Uterus (tissue), 4 donors: Measurements from ENCODE around the gene TMEM203. TPM values are rescaled to one million over a fixed set of nuclear protein-coding genes. Genes with fewer than 3 reads are reported as not detected.

Experiments
- DNase-seq, 2 donors: peaks; one replicate each; pipeline ENCODE4 v3.0.0-alpha.2; 2019 to 2020
- H3K27ac ChIP-seq, 2 donors: fragments of 200-600 bp; sonication (generic); 1 replicate in 1 of 2; 2 replicates in 1 of 2; pipeline ENCODE4 v1.5.1; 2016 to 2018
- H3K27me3 ChIP-seq, 2 donors: fragments of 200-600 bp; sonication (generic); one replicate each; pipeline ENCODE4 v1.5.1; 2018 to 2019; ENCODE audit warnings: control low read depth in 1 of 2
- H3K36me3 ChIP-seq, 2 donors: fragments of 200-600 bp; sonication (generic); one replicate each; pipeline ENCODE4 v1.5.1; 2019; ENCODE audit warnings: control low read depth in 1 of 2
- H3K4me1 ChIP-seq, 2 donors: fragments of 200-600 bp; sonication (generic); one replicate each; pipeline ENCODE4 v1.5.1; 2018 to 2019; ENCODE audit warnings: control low read depth in 1 of 2
- H3K4me3 ChIP-seq, 2 donors: fragments of 200-600 bp; sonication (generic); 1 replicate in 1 of 2; 2 replicates in 1 of 2; pipeline ENCODE4 v1.5.1; 2018 to 2019; ENCODE audit warnings: mild to moderate bottlenecking in 1 of 2
- H3K9me3 ChIP-seq, 2 donors: fragments of 200-600 bp; sonication (generic); one replicate each; pipeline ENCODE4 v1.5.1; 2019; ENCODE audit warnings: control low read depth in 1 of 2
- POLR2A ChIP-seq, 2 donors: fragments of 450-650 bp; IDR thresholded peaks; one replicate each; pipeline ENCODE4 v1.6.1; 2016; ENCODE audit warnings: antibody characterized with exemption in 2 of 2, mild to moderate bottlenecking in 1 of 2, moderate library complexity in 1 of 2
- intact Hi-C: fragments of 100-400 bp; cut with DNase I; formaldehyde crosslinking; loops from one replicate; pipeline ENCODE4 v1.15.1; 2023; ENCODE audit warnings: low total_unique reads
- total RNA-seq, 4 donors: library from RNA; depleted of rRNA in 3 of 4; stranded (reverse); fragments of >200 nt in 3 of 4; gene quantifications; one replicate each; pipeline versions ENCODE4 v1.1.0 to v1.2.4, GENCODE V29; 2014 to 2023
- TF ChIP-seq, protein P1 (sequence below), 4 experiments: fragments of 200-600 bp in 2 of 4; fragments of 450-650 bp in 2 of 4; sonication (generic) in 2 of 4; IDR thresholded peaks; one replicate each; pipeline ENCODE4 v1.5.1; 2016 to 2019; ENCODE audit warnings: antibody characterized with exemption in 4 of 4, mild to moderate bottlenecking in 2 of 4, moderate library complexity in 1 of 4
- donor health status: DM: yes; HTN: yes; CAD: no.

Gene TMEM203
- total RNA-seq, 4 donors from 2014 or later, result 33.2 to 53.3 (median 38.7) TPM

DNA sequence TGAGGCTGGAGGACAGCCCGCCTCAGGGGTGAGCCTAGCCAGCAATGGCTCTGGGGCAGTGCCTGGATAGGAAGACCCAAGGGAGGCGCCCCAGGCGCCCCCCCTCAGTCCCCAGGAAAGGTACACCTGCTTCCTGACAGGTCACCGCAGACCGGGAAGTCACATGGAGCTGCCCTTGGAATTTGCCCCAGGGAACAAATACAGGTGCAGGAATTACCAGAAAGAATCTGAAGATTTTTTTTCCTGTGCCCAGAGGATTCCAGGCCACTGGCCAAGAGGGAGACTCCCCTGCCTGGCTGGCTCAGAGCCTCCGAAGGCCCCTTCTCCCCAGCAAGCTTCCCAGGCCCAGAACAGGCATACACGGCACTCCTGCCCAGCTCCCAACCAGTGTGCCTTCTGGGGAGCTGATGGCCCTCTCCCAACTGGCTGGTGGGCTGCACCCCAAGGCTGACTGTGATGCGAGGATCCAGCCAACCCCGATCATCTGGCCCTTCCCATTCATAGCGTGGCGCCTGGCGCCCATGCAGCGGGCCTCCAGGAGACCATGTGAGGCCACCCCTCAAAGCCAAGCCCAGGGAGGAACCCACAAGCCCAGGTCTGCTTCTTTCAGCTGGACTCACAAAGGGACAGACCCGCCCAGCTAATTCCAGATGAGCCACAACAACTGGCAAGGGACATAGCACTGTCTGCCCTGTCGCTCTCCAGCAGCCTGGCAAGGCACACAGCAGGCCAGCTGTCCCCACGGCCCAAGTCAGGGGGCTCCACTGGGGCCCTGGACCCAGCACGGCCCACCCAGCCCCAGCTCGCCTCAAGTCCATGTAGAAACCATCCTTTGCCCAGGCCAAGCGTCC lies 7.2 kb downstream of the TMEM203 start:
- TF ChIP-seq POLR2A (IDR thresholded peaks at IDR 0.05), result no peak
- TF ChIP-seq, protein P1, sequence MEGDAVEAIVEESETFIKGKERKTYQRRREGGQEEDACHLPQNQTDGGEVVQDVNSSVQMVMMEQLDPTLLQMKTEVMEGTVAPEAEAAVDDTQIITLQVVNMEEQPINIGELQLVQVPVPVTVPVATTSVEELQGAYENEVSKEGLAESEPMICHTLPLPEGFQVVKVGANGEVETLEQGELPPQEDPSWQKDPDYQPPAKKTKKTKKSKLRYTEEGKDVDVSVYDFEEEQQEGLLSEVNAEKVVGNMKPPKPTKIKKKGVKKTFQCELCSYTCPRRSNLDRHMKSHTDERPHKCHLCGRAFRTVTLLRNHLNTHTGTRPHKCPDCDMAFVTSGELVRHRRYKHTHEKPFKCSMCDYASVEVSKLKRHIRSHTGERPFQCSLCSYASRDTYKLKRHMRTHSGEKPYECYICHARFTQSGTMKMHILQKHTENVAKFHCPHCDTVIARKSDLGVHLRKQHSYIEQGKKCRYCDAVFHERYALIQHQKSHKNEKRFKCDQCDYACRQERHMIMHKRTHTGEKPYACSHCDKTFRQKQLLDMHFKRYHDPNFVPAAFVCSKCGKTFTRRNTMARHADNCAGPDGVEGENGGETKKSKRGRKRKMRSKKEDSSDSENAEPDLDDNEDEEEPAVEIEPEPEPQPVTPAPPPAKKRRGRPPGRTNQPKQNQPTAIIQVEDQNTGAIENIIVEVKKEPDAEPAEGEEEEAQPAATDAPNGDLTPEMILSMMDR (IDR thresholded peaks at IDR 0.05), result no peak
- H3K9me3 ChIP-seq, result no peaks in the 10 kb centered on the region
- no peaks in the 10 kb centered on the region for H3K27me3 ChIP-seq
- H3K4me3 ChIP-seq, result no peak overlapping the region
- intact Hi-C loops, result no loop called here
- H3K36me3 ChIP-seq, result no peaks in the 10 kb centered on the region
- H3K4me1 ChIP-seq, result peaks cover 8 to 17% of the 10 kb centered on the region in 2 donors
- H3K27ac ChIP-seq, result no peak overlapping the region
- DNase-seq, result no peak

DNA sequence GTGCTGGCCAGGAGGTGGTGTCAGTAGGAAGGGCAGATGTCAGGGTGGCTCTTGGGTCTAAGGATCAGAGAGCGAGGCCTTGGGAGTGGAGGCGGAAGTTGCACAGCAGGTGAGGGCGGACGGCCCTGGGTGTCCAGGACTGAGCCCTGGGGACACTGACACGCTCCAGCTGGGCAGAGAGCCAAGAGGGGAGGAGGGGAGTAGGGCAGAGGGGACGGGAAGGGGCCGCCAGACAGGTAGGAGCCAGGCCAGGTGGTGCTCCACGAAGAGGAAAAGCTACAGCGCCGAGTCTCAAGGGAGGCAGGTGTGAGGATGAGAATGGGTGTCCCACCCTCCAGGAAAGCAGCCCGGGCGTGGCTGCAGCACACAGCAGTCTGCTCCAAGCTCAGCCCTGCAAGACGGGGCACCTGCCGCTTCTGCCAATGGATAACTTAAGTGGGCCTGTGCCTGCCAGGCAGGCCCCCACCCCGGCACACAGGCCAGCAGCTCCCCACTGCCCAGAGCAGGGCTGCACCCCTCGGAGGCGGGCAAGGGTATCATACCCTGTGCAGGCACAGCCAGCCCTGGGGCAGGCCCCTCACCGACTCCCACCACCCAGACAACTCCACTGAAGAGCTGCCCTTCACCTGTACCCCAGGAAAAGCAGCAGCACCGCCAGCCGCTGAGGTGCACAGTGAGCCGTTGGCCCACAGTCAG lies 9.8 kb downstream of the TMEM203 start:
- H3K27ac ChIP-seq, result no peak overlapping the region

DNA sequence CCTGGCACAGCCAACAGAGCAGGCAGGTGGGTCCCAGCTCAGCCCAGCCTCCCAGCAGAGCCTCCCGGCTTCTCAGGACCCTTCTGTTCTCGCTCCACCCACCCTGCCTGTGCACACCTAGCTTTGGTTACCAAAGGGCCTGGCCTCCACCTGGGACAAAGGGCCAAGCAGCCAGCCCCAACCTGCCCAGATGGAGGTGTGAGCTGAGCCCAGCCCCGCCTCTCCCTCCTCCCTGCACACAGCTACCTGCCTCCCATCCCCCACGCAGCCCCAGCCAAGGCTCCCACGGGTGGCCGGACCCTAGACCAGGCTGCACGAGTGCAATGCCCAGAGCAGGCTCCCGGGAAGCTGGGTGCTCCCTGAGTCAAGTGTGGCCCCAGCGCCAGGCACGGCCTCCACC lies 10.5 kb downstream of the TMEM203 start:
- intact Hi-C loops, result no loop called here
- H3K4me1 ChIP-seq, result peaks cover 8 to 19% of the 10 kb centered on the region in 2 donors
- H3K9me3 ChIP-seq, result no peaks in the 10 kb centered on the region
- no peak for DNase-seq
- no peak for TF ChIP-seq POLR2A (IDR thresholded peaks at IDR 0.05)
- TF ChIP-seq, protein P1 (IDR thresholded peaks at IDR 0.05), result no peak
- H3K27ac ChIP-seq, result no peak overlapping the region
- H3K36me3 ChIP-seq, result no peaks in the 10 kb centered on the region
- no peak overlapping the region for H3K4me3 ChIP-seq
- H3K27me3 ChIP-seq, result no peaks in the 10 kb centered on the region

More for the DNA sequence above, 9.8 kb downstream of the TMEM203 start:
- Histone ChIP-seq H3K9me3 (no peaks in the 10 kb centered on the region), H3K4me3 (no peak overlapping the region), H3K4me1 (peaks cover 8 to 17% of the 10 kb centered on the region in 2 donors), H3K36me3 (no peaks in the 10 kb centered on the region), H3K27me3 (no peaks in the 10 kb centered on the region)
- no peak for DNase-seq
- TF ChIP-seq, protein P1 (IDR thresholded peaks at IDR 0.05), result no peak
- no peak for TF ChIP-seq POLR2A (IDR thresholded peaks at IDR 0.05)
- intact Hi-C loops, result no loop called here

DNA sequence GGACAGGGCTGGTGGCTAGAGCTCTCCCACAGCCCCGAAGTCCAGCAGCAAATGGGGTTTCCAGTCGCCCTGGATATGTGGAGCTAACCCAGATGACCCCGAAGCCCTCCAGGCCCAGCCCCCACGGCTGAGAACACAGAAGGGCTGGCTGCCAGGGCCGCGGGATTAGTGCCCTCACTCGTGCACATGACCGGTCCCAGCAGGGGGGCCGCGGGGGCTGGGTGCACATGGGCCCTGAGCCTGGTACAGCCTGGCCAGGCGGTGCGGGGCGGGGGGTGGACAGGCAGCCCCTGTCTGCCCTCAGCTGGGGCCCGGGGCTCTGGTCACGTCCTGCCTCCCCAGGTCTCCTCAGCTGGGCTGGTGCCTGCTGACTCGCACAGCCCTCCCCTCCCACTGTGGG lies 11.1 kb downstream of the TMEM203 start:
- DNase-seq, result no peak
- no peak overlapping the region for H3K4me3 ChIP-seq
- TF ChIP-seq POLR2A (IDR thresholded peaks at IDR 0.05), result no peak
- TF ChIP-seq, protein P1 (IDR thresholded peaks at IDR 0.05), result no peak
- H3K27ac ChIP-seq, result no peak overlapping the region
- no peaks in the 10 kb centered on the region for H3K27me3 ChIP-seq
- no peaks in the 10 kb centered on the region for H3K36me3 ChIP-seq
- no peaks in the 10 kb centered on the region for H3K9me3 ChIP-seq
- peaks cover 8 to 19% of the 10 kb centered on the region in 2 donors for H3K4me1 ChIP-seq
- intact Hi-C loops, result no loop called here

DNA sequence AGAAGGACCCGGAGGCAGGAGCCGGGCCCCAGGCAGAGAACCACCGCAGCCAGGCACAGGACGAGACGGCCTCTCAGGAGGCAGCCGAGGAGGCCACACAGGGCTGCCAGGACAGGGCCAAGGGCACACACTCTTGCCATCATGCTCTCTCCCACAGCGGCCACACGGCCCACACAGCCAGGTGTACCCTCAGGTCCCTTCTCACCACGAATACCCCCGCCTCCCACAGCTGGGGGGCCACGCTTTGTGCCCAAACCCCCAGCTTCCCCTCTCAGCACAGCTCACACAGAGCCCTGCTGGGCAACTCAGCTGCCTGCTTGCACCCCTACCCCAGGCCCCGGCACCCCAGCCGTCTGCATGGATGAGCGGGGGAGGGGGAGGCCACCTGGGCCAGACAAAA lies 11.7 kb downstream of the TMEM203 start:
- Histone ChIP-seq H3K4me1 (peaks cover 5 to 14% of the 10 kb centered on the region in 2 donors), H3K9me3 (no peaks in the 10 kb centered on the region), H3K36me3 (no peaks in the 10 kb centered on the region), H3K27ac (no peak overlapping the region), H3K4me3 (no peak overlapping the region), H3K27me3 (no peaks in the 10 kb centered on the region)
- TF ChIP-seq POLR2A (IDR thresholded peaks at IDR 0.05), result no peak
- TF ChIP-seq, protein P1 (IDR thresholded peaks at IDR 0.05), result no peak
- intact Hi-C loops, result no loop called here
- DNase-seq, result no peak
